Tibial nerve (tissue), 4 donors: ENCODE data around the gene RAE1. TPM values are rescaled to one million over a fixed set of nuclear protein-coding genes. Genes with fewer than 3 reads are reported as not detected.

ENCODE experiments used
- DNase-seq, 2 donors: peaks; one replicate each; pipeline ENCODE4 v3.0.0-alpha.2; 2019; ENCODE audit warnings: low spot score in 2 of 2
- H3K27ac ChIP-seq, 4 donors: fragments of 200-600 bp; sonication (generic) in 3 of 4; one replicate each; pipeline ENCODE4 v1.5.1; 2017 to 2019; ENCODE audit warnings: mild to moderate bottlenecking in 1 of 4
- H3K27me3 ChIP-seq, 2 donors: fragments of 200-600 bp; sonication (generic) in 1 of 2; one replicate each; pipeline versions ENCODE4 v1.5.1 to v1.6.0; 2017 to 2019
- H3K36me3 ChIP-seq, 3 donors: fragments of 200-600 bp; sonication (generic); one replicate each; pipeline ENCODE4 v1.5.1; 2018 to 2019
- H3K4me1 ChIP-seq, 4 donors: fragments of 200-600 bp; sonication (generic) in 3 of 4; one replicate each; pipeline ENCODE4 v1.5.1; 2017 to 2019
- H3K4me3 ChIP-seq, 4 donors: fragments of 200-600 bp; sonication (generic) in 3 of 4; one replicate each; pipeline ENCODE4 v1.5.1; 2017 to 2019; ENCODE audit warnings: mild to moderate bottlenecking in 1 of 4, moderate library complexity in 1 of 4
- H3K9me3 ChIP-seq, 4 donors: fragments of 200-600 bp; sonication (generic) in 3 of 4; one replicate each; pipeline ENCODE4 v1.5.1; 2017 to 2019
- CTCF ChIP-seq, 5 experiments: fragments of 200-600 bp in 3 of 5; fragments of 450-650 bp in 2 of 5; sonication (generic) in 3 of 5; IDR thresholded peaks; one replicate each; pipeline ENCODE4 v1.5.1; 2016 to 2019; ENCODE audit warnings: antibody characterized with exemption in 5 of 5, mild to moderate bottlenecking in 3 of 5, moderate library complexity in 2 of 5
- EP300 ChIP-seq, 2 donors: sonication (generic); formaldehyde crosslinking; IDR thresholded peaks; one replicate each; pipeline ENCODE4 v1.6.1; 2017; ENCODE audit warnings: antibody characterized with exemption in 2 of 2, mild to moderate bottlenecking in 1 of 2
- POLR2A ChIP-seq, 2 donors: fragments of 450-650 bp; IDR thresholded peaks; one replicate each; pipeline ENCODE4 v1.6.1; 2017; ENCODE audit warnings: antibody characterized with exemption in 2 of 2, mild to moderate bottlenecking in 2 of 2, moderate library complexity in 2 of 2
- WGBS, 2 donors: methylation state at CpG; one replicate each; pipeline ENCODE4 v1.1.5; 2018; 5-methylcytosine and 5-hydroxymethylcytosine counted together
- total RNA-seq, 4 donors: library from RNA; depleted of rRNA; stranded (reverse); fragments of >200 nt; gene quantifications; one replicate each; pipeline ENCODE4 v1.1.0, GENCODE V29; 2016

The RAE1 gene
- total RNA-seq, 4 donors from 2014 or later = 12.6 to 20.9 (median 19.0) TPM

DNA sequence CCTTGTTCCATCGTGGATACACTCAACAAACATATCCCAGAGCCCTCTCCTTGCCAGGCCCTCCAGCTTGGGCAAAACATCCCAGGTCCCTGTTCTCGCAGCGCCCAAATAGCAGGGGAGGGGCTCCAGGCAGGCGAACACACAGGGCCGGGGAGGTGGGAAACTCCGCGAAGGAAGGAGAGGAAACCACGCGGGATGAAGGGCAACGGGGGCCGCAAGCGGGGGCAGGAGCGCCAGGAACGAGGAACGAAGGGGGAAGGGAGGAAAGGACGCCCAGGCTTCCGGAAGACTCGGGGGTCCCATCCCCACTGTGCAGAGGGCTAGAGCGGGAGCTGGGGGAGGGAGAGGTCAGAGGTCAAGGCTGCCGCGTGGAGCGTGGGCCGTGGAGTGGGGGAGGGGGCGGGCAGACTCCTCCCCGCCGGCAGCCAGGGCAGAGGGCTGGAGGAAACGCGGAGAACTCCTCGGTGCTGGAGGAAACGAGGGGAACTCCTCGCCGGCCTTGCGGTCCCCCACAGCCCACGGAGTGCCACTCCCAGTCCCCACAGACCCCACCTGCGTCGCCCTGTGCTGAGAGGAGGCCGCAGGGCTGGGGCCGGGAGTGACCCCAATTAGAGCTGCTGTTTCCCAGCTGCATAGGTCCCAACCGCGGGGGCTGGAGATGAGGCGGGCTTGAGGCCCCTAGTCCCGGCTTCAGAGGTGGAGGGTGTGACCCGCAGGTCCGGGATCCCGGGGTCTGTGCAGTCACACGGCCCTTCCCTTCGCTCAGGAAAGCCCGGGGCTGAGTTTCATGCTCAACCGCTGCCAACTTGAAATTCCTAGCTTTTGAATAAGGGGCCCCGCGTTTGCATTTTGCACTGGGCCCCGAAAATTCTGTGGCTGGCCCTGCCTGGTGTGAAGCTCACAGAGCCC lies 38.9 kb downstream of the RAE1 start:
- peak overlapping the region; percentile 41 to 86 (median 80) for H3K27ac ChIP-seq
- peaks cover 0 to 46% (median 37%) of the 10 kb centered on the region in 4 donors for H3K4me1 ChIP-seq
- peak overlapping the region; percentile 15 to 51 (median 30) for H3K4me3 ChIP-seq
- peaks cover 0 to 5% (median 0%) of the 10 kb centered on the region in 4 donors for H3K9me3 ChIP-seq
- peaks cover 0 to 24% (median 0%) of the 10 kb centered on the region in 3 donors for H3K36me3 ChIP-seq
- H3K27me3 ChIP-seq = no peaks in the 10 kb centered on the region
- TF ChIP-seq POLR2A (IDR thresholded peaks at IDR 0.05) = no peak
- TF ChIP-seq EP300 (IDR thresholded peaks at IDR 0.05) = no peak
- TF ChIP-seq CTCF (IDR thresholded peaks at IDR 0.05) = no peak
- WGBS, 2 donors = 21 to 29% methylated on average over 43 to 46 of the region's 52 CpGs
- DNase-seq = no peak

DNA sequence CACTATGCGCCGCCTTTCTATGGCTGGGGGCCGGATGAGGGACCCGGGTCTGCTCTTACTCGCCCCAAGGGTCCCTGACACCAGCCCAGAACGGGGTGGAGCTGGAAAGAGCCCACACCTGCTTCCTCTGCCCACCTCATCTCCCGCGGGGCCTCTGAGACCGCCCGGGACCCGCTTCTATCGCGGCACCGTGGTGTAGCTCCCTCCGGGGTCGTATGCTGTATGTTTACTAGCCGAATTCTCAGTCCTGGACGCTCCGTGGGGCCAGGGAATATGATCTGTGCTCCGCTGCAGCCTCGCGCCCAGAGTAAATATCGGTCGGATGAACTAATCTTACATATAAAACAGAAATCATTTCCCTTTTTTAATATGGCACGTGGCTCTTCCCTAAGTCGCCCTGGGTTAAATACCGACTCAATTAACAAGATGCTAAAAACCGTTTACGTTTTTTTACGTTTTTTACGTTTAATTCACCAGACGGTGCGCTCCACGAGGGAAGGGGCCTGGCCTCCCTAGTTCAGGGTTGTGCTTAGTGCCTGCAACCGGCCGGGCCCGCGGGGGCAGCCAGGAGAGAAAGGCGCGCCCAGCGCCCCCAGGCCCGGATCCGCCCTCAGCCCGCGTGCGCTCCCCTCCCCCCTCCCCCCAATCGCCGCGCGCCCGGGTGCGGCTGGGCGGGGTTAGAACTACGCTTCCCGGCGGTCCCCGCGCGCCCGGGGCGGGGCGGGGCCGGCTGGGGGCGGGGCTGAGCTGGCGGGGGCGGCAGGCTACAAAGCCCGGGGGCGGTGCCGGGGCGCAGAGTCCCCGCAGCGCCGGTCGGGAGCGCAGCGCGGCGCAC lies 39.8 kb downstream of the RAE1 start, which contains the start of gene RBM38:
RBM38 (plus strand) TSS at position 793 of the 835 bp plus-strand sequence. CDS start 186 bp downstream, outside the sequence.
- Histone ChIP-seq H3K27ac (peak within 1 kb of the TSS; percentile 57 to 87 (median 85)), H3K4me3 (peak within 1 kb of the TSS; percentile 70 to 79 (median 78)), H3K9me3 (peaks cover 0 to 5% (median 0%) of the 10 kb centered on the region in 4 donors), H3K36me3 (peaks cover 0 to 16% (median 0%) of the 10 kb centered on the region in 3 donors), H3K4me1 (peaks cover 0 to 55% (median 44%) of the 10 kb centered on the region in 4 donors), H3K27me3 (no peaks in the 10 kb centered on the region)
- no peak for DNase-seq
- WGBS, 2 donors = 34 to 35% methylated on average over 45 to 55 of the region's 78 CpGs
- TF ChIP-seq POLR2A (IDR thresholded peaks at IDR 0.05) = no peak
- no peak for TF ChIP-seq EP300 (IDR thresholded peaks at IDR 0.05)
- no peak for TF ChIP-seq CTCF (IDR thresholded peaks at IDR 0.05)

DNA sequence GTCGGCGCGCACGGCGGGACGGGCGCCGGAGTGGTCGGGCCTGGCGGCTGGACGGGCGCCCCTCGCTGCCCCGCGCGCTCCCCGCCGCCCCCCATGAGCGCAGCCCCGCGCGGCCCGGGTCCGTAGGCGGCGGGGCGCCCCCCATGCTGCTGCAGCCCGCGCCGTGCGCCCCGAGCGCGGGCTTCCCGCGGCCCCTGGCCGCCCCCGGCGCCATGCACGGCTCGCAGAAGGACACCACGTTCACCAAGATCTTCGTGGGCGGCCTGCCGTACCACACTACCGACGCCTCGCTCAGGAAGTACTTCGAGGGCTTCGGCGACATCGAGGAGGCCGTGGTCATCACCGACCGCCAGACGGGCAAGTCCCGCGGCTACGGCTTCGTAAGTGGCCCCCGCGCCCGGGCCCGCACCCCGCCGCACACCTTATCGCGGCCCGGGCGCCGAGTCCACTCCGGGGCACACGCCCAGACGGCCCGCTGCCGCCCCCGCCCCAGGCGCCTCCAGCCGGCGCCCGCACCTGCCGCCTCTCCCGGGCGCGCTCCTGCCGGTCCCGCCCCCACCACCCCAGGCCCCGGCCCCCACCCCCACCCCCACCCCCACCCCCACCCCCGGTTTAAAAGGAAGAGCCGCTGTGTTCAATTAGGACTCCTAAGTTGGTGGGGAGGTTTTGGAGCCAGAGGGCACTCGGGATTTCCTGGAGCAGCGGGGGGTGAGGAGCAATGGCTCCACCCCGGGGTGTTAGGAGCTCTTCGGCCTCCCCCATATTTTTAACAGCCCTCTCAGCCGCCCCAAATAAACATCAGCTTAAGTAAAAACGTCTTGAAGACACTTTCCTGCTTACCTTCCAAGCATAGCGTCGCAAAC lies 40.6 kb downstream of the RAE1 start:
- H3K9me3 ChIP-seq = peaks cover 0 to under 1% (median 0%) of the 10 kb centered on the region in 4 donors
- H3K4me1 ChIP-seq = peaks cover 0 to 61% (median 49%) of the 10 kb centered on the region in 4 donors
- no peak for DNase-seq
- 3 to 14% methylated on average over 17 to 66 of the region's 98 CpGs for WGBS, 2 donors
- TF ChIP-seq POLR2A (IDR thresholded peaks at IDR 0.05) (peak in 1 of 2 donors; percentile 26), EP300 (IDR thresholded peaks at IDR 0.05) (no peak)
- H3K36me3 ChIP-seq = peaks cover 0 to 14% (median 0%) of the 10 kb centered on the region in 3 donors
- no peaks in the 10 kb centered on the region for H3K27me3 ChIP-seq
- peak overlapping the region; percentile 70 to 79 (median 78) for H3K4me3 ChIP-seq
- H3K27ac ChIP-seq = peak overlapping the region; percentile 57 to 87 (median 80)

GRCh38 chr20:57392512-57393271 lies 41.6 kb downstream of the RAE1 start:
- H3K4me1 ChIP-seq = peaks cover 0 to 69% (median 55%) of the 10 kb centered on the region in 4 donors
- 49 to 57% methylated on average over 17 to 28 of the region's 33 CpGs for WGBS, 2 donors
- DNase-seq = no peak
- no peaks in the 10 kb centered on the region for H3K9me3 ChIP-seq
- peaks cover 0 to 21% (median 0%) of the 10 kb centered on the region in 3 donors for H3K36me3 ChIP-seq
- no peaks in the 10 kb centered on the region for H3K27me3 ChIP-seq
- no peak for TF ChIP-seq CTCF (IDR thresholded peaks at IDR 0.05)
- no peak for TF ChIP-seq POLR2A (IDR thresholded peaks at IDR 0.05)
- TF ChIP-seq EP300 (IDR thresholded peaks at IDR 0.05) = no peak
- peak overlapping the region; percentile 30 to 79 (median 58) for H3K4me3 ChIP-seq
- peak overlapping the region; percentile 17 to 87 (median 80) for H3K27ac ChIP-seq
